ENCODE measurements around the gene PRSS23.

Gene PRSS23

DNA sequence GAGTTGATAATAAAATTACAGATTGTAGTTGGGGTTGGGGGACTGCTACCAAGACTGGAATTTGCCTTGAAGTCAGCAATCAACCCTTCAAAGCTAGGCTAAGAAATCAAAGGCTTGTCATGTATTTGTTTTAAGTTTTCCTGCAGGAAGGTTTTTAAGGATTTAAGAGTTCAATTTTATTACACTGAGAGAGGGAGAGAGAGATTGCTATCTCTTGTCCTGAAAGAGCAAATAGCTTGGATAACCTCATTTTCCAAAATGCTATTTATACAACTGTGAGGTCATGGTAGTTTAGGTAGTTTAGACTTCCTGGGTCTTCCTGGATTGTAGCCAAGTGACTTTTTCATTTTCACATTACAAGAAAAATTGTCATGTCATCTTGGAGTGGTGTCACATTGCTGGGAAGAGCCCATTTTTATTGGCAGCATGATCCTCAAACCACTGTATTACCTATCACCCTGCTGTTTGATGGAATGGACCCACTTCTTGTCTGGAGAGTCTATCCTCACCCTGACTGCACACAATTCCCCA is 10.1 kb upstream of the PRSS23 start:
- no peak for DNase-seq (ENCODE audit: low spot score)

DNA sequence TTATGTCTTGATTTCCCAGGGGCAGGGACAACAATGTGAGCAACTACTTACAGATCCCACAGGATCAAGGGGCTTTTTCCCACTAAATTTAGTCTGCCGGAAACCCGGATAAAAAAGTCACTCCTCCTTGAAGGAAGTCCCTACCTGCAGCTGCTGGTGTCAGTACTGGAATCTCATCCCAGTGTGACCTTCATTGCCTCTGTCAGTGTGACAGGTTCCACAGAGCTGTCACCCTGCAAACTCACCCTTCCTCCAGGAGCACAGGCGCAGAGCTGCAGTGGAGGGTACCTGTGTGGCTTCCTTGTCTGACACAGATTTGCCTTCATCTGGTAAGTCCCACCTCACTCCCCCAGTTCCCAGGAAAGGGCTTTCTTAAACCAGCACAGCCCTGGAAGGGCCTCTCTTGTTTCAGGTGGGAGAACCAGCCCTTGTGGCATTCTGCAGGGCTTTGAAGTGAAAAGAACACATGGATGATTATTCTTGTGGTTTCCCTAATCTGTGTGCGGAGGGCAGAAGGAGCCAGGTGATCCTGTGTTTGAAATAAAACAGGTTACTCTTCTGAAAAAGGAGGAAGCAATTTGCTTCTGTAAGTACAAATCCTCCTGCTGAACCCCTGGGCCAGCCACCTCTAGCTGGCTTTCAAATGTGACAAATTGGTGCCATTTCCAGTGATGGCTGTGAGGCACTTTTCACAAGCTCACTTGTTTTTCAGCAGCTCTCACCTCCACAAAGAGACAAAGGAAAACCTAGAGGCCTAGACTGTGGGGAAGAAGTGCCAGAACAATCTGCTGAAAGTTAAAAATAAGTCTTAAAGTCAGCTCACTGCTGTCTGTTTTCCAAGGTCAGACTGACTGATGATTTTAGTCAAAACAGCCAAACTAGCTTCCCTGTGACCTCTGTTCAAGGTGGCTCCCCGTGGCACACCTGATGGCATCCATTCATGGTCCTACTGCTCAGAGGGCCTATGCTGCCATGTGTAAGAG is 9.2 kb upstream of the PRSS23 start:
- DNase-seq (ENCODE audit: low spot score), result no peak

DNA sequence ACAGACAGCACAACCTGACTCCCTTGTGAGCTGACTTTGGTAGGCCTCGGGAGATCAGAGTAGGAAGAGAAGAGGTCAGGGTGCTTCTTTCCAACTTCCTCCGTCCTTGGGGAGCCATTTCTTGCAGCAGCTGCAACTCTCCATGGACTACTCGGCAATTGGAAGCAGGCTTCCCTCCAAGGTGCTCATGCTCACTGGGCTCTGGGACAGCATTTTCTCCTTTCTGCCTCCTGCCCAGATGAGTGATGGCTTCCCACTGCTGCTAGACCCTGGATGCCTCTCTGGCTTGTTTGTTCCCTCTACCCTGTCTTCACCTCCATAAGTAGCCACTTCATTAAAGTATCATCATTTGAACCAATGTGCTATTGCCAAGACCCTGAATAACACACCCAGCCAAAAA is 8.2 kb upstream of the PRSS23 start:
- DNase-seq (ENCODE audit: low spot score), result no peak

DNA sequence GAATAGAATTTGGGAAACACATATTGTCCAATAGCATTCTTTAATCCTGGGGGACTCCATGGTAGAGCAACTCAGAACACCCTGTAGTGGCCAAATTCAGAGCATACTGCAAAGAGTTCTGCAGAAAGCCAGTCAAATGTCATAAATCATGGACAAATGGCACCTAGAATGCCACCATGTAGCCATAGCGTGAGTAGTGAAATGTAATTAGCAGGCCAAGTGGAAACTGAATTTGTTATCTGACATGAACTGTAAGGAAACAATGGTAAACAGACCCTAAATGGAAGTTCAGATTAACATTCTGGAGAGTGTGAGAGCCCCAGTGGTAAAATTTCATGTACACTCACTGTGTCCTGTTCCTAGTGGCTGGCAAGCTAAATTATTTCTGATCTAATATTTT is 7.0 kb upstream of the PRSS23 start:
- peak; percentile 72 for DNase-seq (ENCODE audit: low spot score)

DNA sequence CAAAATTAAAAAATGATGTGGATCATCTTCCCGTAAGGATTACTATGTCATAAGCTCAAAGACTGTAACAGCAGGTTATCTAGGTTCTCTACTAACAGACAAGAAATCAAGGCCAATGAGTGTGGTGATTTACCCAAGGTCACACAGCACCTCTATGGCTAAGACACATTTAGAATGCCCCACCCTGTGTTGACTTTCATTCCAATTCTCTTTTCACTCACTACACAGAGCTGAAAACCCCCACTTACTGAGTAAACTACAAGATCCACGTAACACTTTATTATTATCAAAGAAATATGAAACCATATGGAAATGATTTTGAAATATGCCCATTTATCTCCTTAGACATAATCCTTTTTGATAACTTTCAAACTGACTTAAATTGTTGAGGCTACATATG is 4.8 kb upstream of the PRSS23 start:
- no peak for DNase-seq (ENCODE audit: low spot score)

DNA sequence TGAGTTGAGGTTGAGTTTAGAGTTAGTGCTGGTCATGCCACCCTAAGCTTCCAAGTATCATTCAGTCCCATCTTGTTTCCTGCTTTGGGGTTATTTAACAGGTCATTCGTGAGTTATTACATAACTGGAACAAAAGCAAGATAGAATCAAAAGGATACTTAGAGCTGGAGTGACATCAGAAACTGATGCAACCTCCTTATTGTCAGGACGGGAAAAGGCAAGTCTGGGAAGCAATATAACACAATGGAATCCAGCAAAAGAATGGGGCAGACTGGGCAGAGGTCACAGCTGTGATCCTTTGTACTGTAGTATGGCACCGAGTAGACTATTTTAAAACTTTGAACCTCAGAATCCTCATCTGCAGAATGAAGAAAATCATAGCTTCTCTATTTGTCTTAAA is 4.4 kb upstream of the PRSS23 start:
- DNase-seq (ENCODE audit: low spot score), result no peak

DNA sequence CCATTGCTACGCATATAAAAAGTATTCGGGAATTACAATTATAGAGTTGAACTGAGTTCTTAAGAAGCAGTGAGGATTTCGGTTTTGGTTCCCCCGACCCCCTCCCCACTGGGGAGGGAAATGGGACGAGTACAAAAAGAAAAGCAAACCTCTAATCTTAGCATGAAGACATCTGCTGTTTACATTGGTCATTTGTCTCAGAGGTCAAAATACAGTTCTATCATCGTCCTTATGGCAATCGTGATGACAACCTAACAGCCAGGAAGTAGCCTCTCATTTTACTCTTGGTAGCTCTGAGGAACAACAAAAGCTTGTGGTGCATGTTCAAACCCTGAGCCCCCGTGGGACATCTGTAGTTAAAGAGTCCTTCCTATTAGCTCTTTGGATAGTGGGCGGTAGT is 3.2 kb upstream of the PRSS23 start:
- no peak for DNase-seq (ENCODE audit: low spot score)

DNA sequence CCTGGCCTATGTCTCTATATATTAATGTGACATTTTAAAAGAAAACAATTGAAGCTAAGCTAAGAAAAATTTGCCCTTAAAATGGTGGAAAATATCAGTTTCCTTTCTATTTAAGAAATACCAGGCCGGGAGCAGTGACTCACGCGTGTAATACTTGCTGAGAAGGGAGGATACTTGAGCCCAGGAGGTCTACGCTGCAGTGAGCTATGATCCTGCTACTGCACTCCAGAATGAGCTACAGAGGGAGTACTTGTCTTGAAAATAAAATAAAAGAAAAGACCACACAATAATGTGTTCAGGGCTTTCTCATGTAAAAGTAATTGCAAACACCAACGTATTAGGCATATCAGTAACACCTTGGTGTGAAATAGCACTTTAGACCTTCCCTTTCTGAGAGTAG is 1.4 kb upstream of the PRSS23 start:
- DNase-seq (ENCODE audit: low spot score), result no peak

DNA sequence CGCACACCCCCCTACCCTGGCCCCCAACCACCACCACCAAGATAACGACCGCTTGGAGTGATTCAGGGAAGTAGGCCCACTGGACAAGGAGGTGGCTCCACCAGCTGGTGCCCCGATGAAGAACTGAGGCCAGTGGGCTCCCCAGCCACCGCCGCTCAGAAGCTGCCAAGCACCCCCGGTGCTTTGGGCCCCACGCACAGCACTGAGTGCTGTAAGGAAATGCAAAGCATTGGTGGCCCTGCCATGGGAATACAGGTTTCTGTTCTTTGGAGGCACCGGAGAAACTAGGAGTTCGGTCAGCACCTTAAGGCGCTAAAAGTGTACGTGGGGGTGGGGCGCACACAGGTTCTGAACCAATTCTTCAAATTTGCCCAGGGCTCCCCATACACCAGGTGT is 664 bp upstream of the PRSS23 start:
- peak; percentile 21 for DNase-seq (ENCODE audit: low spot score)

DNA sequence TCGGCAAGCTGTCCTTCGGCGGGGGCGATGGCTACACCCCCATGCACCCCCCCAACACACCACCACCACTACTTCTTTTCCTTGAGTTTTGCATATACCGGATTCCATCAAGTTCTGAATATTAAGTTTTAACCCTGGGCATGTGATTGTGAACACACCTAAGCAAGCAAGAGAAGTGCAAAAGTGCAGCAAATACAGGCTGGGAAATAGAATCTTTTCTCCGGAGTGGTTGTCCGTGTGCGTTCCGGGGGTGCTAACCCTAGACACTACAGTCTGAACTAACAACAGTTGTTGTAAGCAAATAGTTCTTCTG is 574 bp downstream of the PRSS23 start:
- no peak for DNase-seq (ENCODE audit: low spot score)

DNA sequence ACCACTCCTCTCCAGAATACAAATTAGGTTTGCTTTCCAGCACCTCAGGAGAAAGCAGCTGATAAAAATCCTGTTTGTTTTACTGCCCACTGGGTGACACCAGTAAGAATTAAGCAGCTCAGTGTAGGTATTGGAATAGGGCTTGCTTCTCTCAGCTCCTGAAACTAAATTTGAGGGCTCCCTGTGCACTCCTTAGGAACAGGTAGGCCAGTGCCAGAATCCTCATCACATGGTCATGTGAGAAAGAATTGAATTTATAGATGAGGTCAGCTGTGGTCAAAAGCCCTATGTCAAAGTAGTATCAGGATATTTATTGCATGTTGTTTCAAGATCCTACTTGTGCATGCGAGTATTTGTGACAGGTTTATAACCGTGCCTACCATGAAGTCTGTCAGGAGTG is 1.0 kb downstream of the PRSS23 start:
- no peak for DNase-seq (ENCODE audit: low spot score)

DNA sequence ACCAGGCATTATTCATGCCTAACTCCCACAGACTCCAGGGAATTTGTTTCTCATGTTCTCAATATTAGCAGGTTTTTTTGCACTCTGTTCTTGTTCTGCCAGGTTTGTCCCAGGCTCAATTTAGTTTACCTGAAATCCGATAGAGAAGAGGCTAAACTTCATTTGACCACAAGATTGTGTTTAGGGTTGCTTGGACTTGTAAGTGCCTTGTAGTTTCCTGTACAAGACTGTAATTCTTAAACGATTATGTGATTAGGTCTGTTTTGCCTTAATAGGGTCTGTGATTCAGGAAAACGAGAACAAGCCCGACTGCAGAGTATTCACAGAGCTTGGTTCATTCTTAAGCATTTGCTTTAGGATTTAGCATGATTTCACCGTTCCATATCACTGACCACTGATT is 1.8 kb downstream of the PRSS23 start:
- no peak for DNase-seq (ENCODE audit: low spot score)

DNA sequence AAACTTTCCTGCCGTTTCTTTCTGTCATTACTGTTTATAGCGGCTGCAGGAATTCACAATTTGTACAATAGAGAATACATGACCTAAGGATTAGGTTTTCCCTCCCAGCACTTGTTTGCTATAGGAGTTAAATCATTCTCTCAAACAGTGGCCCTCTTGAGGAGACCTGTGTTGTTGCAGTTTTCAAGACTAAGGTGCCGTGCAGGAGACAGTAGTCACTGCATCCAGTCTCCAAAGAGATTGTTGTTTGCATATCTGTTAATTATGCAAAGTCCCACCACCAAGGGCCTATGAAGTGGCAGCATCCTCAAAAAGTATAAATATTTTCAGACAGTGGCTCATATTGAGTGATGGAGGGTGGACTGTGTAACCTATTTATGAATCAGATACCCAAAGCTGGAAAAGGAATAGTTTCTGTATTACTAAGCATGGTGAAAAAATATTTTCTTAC is 2.3 kb downstream of the PRSS23 start:
- peak; percentile 68 for DNase-seq (ENCODE audit: low spot score)

DNA sequence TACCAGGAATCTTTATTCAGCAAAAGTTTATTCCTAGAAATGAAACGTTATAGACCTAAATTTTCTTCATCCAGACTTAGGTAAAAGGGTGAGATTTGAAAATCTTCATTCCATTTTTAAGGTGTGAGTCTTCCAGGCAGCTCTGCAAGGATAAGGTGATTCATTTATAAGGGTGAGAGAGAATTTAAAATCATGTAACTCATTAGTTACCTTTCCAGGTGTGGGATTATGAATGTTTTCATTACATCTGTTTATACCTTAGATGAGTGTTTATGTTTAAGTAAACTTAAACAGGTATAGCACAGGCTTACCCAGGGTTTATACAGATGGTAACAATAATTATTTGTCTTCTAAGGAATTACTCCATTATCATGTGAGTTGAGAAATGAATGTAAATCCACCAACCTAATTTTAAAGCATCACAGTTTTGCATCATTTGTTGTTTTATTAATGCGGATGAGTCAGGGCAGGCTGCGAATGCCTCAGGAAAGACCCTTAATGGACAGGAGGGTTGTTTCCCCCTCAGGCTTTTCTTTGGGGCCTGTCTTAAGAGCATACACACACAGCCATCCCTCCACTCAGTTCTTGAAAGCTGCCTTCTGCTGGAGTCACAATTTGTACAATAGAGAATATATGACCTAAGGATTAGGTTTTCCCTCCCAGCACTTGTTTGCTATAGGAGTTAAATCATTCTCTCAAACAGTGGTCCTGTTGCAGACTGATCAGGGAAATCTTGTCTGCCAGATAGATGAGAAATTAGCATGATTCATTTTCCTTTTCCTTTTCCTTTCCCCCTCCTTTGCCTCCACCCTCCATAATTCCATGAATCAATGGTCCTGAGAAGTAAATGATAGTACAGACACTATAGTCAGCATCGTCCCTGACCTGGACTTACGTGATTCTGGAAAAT is 3.0 kb downstream of the PRSS23 start:
- DNase-seq (ENCODE audit: low spot score), result no peak

DNA sequence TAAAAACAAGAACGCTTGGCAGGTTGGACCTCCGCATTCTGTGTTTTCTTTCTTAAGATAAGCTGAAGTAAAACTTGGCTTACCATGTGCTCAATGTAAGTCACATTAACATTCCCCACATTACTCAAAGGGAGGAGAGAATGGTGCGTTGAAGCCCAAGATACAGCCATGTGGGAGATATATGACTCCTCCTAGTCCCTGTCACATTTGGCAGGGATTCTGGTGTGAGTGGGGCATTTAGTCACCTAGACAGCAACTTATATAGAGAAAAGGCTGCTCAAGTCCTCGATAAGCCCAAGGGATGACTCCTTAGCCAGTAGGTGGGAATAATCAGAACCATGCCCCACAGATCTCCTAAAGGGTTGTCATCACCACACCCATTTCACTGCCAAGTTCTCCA is 4.6 kb downstream of the PRSS23 start:
- DNase-seq (ENCODE audit: low spot score), result no peak

DNA sequence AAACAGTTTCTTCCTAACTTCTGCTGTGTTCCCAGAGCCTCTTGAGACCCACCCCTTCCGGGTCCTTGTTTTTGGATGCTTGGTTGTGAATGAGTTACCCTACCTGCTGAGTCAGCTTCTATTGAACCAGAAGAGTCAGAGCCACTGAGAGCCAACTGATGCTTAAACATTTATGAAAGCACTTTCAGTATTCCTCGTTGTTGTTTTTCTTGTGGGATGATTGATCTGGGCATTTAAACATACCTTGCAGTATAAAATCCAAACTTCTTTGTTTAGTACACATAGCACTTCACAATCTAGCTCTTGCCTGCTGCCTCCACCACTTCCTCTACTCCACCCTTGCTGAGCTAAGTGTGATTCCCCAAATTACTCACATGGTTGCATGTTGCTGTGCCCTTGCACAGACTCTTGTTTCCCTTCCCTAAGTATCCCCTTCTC is 5.5 kb downstream of the PRSS23 start:
- DNase-seq (ENCODE audit: low spot score), result no peak

DNA sequence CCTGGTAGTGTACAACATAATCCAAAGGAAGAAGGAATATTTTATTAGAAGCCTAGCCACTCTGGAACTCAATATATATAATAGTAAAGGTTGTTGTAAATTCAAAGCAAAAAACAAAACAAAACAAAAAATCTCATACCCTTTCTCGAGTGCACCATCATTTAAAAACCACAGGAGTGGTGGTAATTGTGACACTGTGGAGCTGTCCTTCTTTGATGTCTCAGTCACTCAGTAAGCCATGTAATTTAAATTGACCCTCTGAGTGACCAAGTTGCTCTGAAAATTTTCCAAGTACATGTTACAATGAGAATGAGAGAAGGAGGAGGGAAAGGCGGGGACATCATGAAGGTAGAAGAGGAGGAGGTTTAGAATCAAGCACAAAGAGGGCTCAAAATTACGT is 6.6 kb downstream of the PRSS23 start:
- DNase-seq (ENCODE audit: low spot score), result no peak

DNA sequence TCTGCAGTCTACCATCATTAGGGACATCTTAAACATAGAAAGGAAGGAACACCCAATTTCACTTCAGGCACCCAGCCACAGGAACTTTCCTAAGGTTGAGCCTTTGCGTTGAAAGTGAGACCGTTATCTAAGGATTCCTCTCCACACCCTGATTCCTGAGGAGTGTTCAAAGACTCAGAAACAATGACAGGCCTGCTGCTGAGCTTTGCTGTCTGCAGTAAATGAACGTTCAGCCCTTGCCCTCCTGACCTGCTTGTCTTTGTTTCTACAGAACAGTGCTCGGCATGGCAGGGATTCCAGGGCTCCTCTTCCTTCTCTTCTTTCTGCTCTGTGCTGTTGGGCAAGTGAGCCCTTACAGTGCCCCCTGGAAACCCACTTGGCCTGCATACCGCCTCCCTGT is 7.0 kb downstream of the PRSS23 start:
- DNase-seq (ENCODE audit: low spot score), result no peak

DNA sequence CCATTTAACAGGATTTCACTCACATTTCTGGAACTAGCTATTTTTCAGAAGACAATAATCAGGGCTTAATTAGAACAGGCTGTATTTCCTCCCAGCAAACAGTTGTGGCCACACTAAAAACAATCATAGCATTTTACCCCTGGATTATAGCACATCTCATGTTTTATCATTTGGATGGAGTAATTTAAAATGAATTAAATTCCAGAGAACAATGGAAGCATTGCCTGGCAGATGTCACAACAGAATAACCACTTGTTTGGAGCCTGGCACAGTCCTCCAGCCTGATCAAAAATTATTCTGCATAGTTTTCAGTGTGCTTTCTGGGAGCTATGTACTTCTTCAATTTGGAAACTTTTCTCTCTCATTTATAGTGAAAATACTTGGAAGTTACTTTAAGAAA is 9.2 kb downstream of the PRSS23 start:
- no peak for DNase-seq (ENCODE audit: low spot score)

DNA sequence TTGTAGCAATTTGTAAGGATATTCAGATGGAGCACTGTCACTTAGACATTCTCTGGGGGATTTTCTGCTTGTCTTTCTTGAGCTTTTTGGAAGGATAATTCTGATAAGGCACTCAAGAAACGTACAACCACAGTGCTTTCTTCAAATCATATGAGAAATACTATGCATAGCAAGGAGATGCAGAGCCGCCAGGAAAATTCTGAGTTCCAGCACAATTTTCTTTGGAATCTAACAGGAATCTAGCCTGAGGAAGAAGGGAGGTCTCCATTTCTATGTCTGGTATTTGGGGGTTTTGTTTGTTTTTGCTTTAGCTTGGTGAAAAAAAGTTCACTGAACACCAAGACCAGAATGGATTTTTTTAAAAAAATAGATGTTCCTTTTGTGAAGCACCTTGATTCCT is 9.9 kb downstream of the PRSS23 start:
- DNase-seq (ENCODE audit: low spot score), result no peak

DNA sequence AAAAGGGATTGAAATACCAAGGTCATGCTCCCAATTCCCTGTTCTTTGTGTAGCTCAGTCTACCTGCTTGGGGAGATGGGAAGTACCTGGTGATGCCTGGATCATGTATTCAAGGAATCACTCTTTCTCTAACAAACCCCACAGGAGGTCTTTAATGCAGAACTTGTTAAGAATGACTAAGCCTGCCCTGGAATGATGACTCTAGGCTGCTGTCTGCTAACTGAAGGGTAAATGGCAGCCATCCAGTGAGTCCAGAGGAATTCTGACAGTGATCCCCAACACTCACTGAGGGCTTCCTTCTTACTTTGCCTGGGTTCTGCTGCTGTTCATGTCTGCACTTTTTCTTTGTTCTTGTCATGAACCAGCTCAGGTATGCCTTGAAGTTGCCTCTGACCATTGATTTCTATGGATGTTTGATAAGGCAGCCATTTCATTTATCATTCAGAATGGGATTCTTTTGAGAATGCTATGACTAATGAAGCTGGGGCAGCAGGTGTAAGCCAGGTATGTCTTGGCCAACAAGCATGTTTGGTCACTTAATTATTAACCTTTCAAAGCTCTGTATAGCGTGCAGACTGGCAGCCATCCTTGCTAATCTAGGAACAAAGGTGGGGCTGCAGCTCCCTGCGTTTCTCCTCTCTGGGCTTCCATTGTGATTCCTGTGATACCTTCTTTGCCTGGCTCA is 11.4 kb downstream of the PRSS23 start:
- DNase-seq (ENCODE audit: low spot score), result no peak

DNA sequence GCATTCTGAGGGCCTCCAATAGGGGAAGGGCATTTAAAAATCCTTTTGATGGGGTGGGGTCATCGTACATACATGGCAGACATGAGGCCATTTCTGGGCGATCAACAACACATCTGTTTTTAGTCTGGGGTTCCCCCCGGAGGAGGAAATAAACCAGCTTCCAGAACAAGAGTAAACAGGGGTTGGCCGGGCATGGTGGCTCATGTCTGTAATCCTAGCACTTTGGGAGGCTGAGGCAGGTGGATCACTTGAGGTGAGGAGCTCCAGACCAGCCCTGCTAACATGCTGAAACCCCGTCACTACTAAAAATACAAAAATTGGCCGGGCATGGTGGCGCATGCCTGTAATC is 12.0 kb downstream of the PRSS23 start:
- no peak for DNase-seq (ENCODE audit: low spot score)

Data from SK-N-DZ (cell line).